Tibial nerve (tissue), 4 donors: ENCODE data around the gene OGDH. TPM values are rescaled to one million over a fixed set of nuclear protein-coding genes. Genes with fewer than 3 reads are reported as not detected.

Experiments
- DNase-seq, 2 donors: peaks; one replicate each; pipeline ENCODE4 v3.0.0-alpha.2; 2019; ENCODE audit warnings: low spot score in 2 of 2
- H3K27ac ChIP-seq, 4 donors: fragments of 200-600 bp; sonication (generic) in 3 of 4; one replicate each; pipeline ENCODE4 v1.5.1; 2017 to 2019; ENCODE audit warnings: mild to moderate bottlenecking in 1 of 4
- H3K27me3 ChIP-seq, 2 donors: fragments of 200-600 bp; sonication (generic) in 1 of 2; one replicate each; pipeline versions ENCODE4 v1.5.1 to v1.6.0; 2017 to 2019
- H3K36me3 ChIP-seq, 3 donors: fragments of 200-600 bp; sonication (generic); one replicate each; pipeline ENCODE4 v1.5.1; 2018 to 2019
- H3K4me1 ChIP-seq, 4 donors: fragments of 200-600 bp; sonication (generic) in 3 of 4; one replicate each; pipeline ENCODE4 v1.5.1; 2017 to 2019
- H3K4me3 ChIP-seq, 4 donors: fragments of 200-600 bp; sonication (generic) in 3 of 4; one replicate each; pipeline ENCODE4 v1.5.1; 2017 to 2019; ENCODE audit warnings: mild to moderate bottlenecking in 1 of 4, moderate library complexity in 1 of 4
- H3K9me3 ChIP-seq, 4 donors: fragments of 200-600 bp; sonication (generic) in 3 of 4; one replicate each; pipeline ENCODE4 v1.5.1; 2017 to 2019
- CTCF ChIP-seq, 5 experiments: fragments of 200-600 bp in 3 of 5; fragments of 450-650 bp in 2 of 5; sonication (generic) in 3 of 5; IDR thresholded peaks; one replicate each; pipeline ENCODE4 v1.5.1; 2016 to 2019; ENCODE audit warnings: antibody characterized with exemption in 5 of 5, mild to moderate bottlenecking in 3 of 5, moderate library complexity in 2 of 5
- EP300 ChIP-seq, 2 donors: sonication (generic); formaldehyde crosslinking; IDR thresholded peaks; one replicate each; pipeline ENCODE4 v1.6.1; 2017; ENCODE audit warnings: antibody characterized with exemption in 2 of 2, mild to moderate bottlenecking in 1 of 2
- POLR2A ChIP-seq, 2 donors: fragments of 450-650 bp; IDR thresholded peaks; one replicate each; pipeline ENCODE4 v1.6.1; 2017; ENCODE audit warnings: antibody characterized with exemption in 2 of 2, mild to moderate bottlenecking in 2 of 2, moderate library complexity in 2 of 2
- WGBS, 2 donors: methylation state at CpG; one replicate each; pipeline ENCODE4 v1.1.5; 2018; 5-methylcytosine and 5-hydroxymethylcytosine counted together
- total RNA-seq, 4 donors: library from RNA; depleted of rRNA; stranded (reverse); fragments of >200 nt; gene quantifications; one replicate each; pipeline ENCODE4 v1.1.0, GENCODE V29; 2016

The OGDH gene
- total RNA-seq, 4 donors from 2014 or later: 66.8 to 76.5 (median 70.1) TPM

GRCh38 chr7:44740055-44740454 is 133.6 kb downstream of the OGDH start:
- WGBS, 2 donors: 84 to 97% methylated on average over 2 of the region's 2 CpGs
- Histone ChIP-seq H3K4me1 (no peaks in the 10 kb centered on the region), H3K36me3 (no peaks in the 10 kb centered on the region), H3K27me3 (no peaks in the 10 kb centered on the region), H3K27ac (no peak overlapping the region), H3K4me3 (no peak overlapping the region), H3K9me3 (no peaks in the 10 kb centered on the region)
- TF ChIP-seq CTCF (IDR thresholded peaks at IDR 0.05): no peak
- no peak for TF ChIP-seq EP300 (IDR thresholded peaks at IDR 0.05)
- no peak for TF ChIP-seq POLR2A (IDR thresholded peaks at IDR 0.05)
- no peak for DNase-seq

- H3K36me3 ChIP-seq: no peaks in the 10 kb centered on the region
- H3K27ac ChIP-seq: peak overlapping the region in 2 of 4 donors; percentile 18 to 33
- H3K27me3 ChIP-seq: no peaks in the 10 kb centered on the region
- H3K4me3 ChIP-seq: no peak overlapping the region
- TF ChIP-seq CTCF (IDR thresholded peaks at IDR 0.05) (no peak), EP300 (IDR thresholded peaks at IDR 0.05) (no peak), POLR2A (IDR thresholded peaks at IDR 0.05) (no peak)
- 31 to 38% methylated on average over 1 of the region's 1 CpG for WGBS, 2 donors
- H3K4me1 ChIP-seq: peaks cover 0 to 5% (median 0%) of the 10 kb centered on the region in 4 donors
- DNase-seq: no peak
- no peaks in the 10 kb centered on the region for H3K9me3 ChIP-seq
These were observed 137.3 kb downstream of the OGDH start for GRCh38 chr7:44743750-44744149.

- no peaks in the 10 kb centered on the region for H3K36me3 ChIP-seq
- 2% methylated on average over 25 to 41 of the region's 92 CpGs for WGBS, 2 donors
- H3K9me3 ChIP-seq: no peaks in the 10 kb centered on the region
- H3K4me1 ChIP-seq: peaks cover 0 to 28% (median 19%) of the 10 kb centered on the region in 4 donors
- TF ChIP-seq POLR2A (IDR thresholded peaks at IDR 0.05) (peak; percentile 57 to 74), EP300 (IDR thresholded peaks at IDR 0.05) (peak in 1 of 2 donors; percentile 46), CTCF (IDR thresholded peaks at IDR 0.05) (peak in 1 of 5 experiments; percentile 42)
- peak; percentile 86 to 93 for DNase-seq
- H3K4me3 ChIP-seq: peak within 1 kb of the TSS; percentile 56 to 91 (median 85)
- H3K27me3 ChIP-seq: no peaks in the 10 kb centered on the region
- peak within 1 kb of the TSS; percentile 89 to 99 (median 96) for H3K27ac ChIP-seq
These were observed 141.9 kb downstream of the OGDH start, which contains the start of gene ZMIZ2 for GRCh38 chr7:44748045-44748947. Gene ZMIZ2 (plus strand): TSS chr7:44748847. CDS start chr7:44756250, 7,403 bp downstream.

- WGBS, 2 donors: 1 to 2% methylated on average over 20 to 23 of the region's 60 CpGs
These were observed 142.7 kb downstream of the OGDH start for GRCh38 chr7:44748948-44749731.

More at GRCh38 chr7:44748948-44749731, 142.7 kb downstream of the OGDH start:
- TF ChIP-seq CTCF (IDR thresholded peaks at IDR 0.05) (no peak), POLR2A (IDR thresholded peaks at IDR 0.05) (no peak)
- no peak for DNase-seq
- Histone ChIP-seq H3K4me1 (peaks cover 0 to 32% (median 19%) of the 10 kb centered on the region in 4 donors), H3K27ac (peak overlapping the region; percentile 44 to 99 (median 82)), H3K27me3 (no peaks in the 10 kb centered on the region), H3K4me3 (peak overlapping the region; percentile 56 to 91 (median 85)), H3K9me3 (no peaks in the 10 kb centered on the region), H3K36me3 (no peaks in the 10 kb centered on the region)
